ENCODE measurements around the gene FILIP1L. TPM values are rescaled to one million over a fixed set of nuclear protein-coding genes. Genes with fewer than 3 reads are reported as not detected.
A peak's percentile ranks its signal among the peaks of the same experiment; 100 is the strongest.

The FILIP1L gene
- total and polyA plus RNA-seq, 2 of the 13 experiments (the other 11 are each of a cell fraction or from before 2014, with no cell fraction given): 8.1 to 187 TPM

DNA sequence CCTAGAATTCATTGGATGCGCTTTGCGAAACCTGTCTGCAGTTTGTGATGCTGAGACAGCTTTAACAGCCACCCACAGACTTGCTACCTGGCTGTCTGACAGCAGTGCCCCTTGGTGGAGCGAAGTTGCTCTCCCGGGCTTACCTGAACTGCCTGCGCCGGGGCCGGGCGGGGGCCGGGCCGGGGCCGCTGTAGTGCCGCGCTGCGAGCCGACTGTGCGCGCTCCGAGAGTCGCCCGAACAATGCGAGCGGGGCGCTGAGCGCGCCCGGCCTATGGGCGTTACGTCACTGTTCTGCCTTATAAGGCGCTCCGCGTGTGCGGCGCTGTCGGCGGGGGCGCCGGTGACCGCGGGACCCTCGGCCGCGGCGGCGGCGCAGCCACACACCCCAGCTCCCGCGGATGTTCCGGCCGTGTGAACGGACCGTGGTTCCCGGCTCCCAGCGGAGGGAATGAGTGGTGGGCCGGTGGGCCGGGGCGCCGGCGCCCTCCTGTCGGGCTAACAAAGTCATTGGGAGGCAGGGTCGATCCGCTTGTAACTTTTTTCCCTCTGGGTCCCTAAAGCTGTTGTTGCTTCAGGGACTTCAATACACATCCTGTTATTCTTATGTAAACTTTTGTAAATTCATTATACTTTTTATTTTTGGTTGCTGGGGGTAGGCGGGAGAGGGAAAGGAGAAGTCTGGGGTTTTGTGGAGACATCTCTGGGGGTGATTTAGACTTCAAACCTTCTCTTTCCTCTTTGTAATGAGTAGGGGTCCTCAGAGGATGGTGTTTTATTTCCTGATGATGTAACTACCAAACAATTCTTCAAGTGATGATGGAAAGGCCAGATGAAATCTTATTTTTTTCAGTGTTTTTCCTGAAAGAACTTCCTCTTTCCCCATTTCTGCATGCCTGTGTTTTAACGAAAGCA, 238.1 kb downstream of the FILIP1L start (continued):
- TF ChIP-seq HNF4G (IDR thresholded peaks at IDR 0.05; ENCODE audit: borderline replicate concordance, low read depth, low read length) (peak; percentile 32; the same call in 1 of the 2 replicates), HNF4G (CRISPR knock-in tag; IDR thresholded peaks at IDR 0.05; ENCODE audit: borderline replicate concordance, low read depth) (no peak; the same call in 1 of the 2 replicates), ESRRA (CRISPR knock-in tag; IDR thresholded peaks at IDR 0.05; ENCODE audit: low read depth) (peak; percentile 55), BORCS8-MEF2B (CRISPR knock-in tag; IDR thresholded peaks at IDR 0.05) (0 out of 2 replicates have a peak, but pooled peaks have one; percentile 28), NKX3-1 (CRISPR knock-in tag; IDR thresholded peaks at IDR 0.05) (peak; percentile 90), SRF (IDR thresholded peaks at IDR 0.05; ENCODE audit: low read depth, low read length) (peak; percentile 99), FIP1L1 (IDR thresholded peaks at IDR 0.05; ENCODE audit: borderline replicate concordance, insufficient read depth, low read depth, low read length) (no peak), U2AF1 (optimal IDR thresholded peaks at IDR 0.05; ENCODE audit: low read depth, low read length) (no peak), SAFB2 (CRISPR knock-in tag; IDR thresholded peaks at IDR 0.05; ENCODE audit: borderline replicate concordance, low read depth) (peak; percentile 75; the same call in 1 of the 2 replicates), ZNF12 (CRISPR knock-in tag; IDR thresholded peaks at IDR 0.05) (no peak), SMAD9 (CRISPR knock-in tag; IDR thresholded peaks at IDR 0.05) (0 out of 2 replicates have a peak, but pooled peaks have one; percentile 28), HOXA9 (CRISPR knock-in tag; IDR thresholded peaks at IDR 0.05; ENCODE audit: borderline replicate concordance) (peak; percentile 77; the same call in 1 of the 2 replicates), ZNF674 (CRISPR knock-in tag; IDR thresholded peaks at IDR 0.05; ENCODE audit: low read depth) (0 out of 2 replicates have a peak, but pooled peaks have one; percentile 85), NCOA2 (CRISPR knock-in tag; IDR thresholded peaks at IDR 0.05) (peak; percentile 50; the same call in 1 of the 2 replicates)
- TF ChIP-seq, protein P1, sequence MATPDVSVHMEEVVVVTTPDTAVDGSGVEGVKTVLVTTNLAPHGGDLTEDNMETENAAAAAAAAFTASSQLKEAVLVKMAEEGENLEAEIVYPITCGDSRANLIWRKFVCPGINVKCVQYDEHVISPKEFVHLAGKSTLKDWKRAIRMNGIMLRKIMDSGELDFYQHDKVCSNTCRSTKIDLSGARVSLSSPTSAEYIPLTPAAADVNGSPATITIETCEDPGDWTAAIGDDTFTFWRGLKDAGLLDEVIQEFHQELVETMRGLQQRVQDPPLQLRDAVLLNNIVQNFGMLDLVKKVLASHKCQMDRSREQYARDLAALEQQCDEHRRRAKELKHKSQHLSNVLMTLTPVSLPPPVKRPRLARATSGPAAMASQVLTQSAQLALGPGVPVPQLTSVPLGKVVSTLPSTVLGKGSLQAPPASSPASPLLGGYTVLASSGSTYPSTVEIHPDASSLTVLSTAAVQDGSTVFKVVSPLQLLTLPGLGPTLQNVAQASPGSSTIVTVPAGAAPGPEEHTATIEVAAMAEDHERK (CRISPR knock-in tag; IDR thresholded peaks at IDR 0.05; ENCODE audit: low read depth): no peak
- TF ChIP-seq, protein P2, sequence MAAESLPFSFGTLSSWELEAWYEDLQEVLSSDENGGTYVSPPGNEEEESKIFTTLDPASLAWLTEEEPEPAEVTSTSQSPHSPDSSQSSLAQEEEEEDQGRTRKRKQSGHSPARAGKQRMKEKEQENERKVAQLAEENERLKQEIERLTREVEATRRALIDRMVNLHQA (CRISPR knock-in tag; IDR thresholded peaks at IDR 0.05): no peak
- TF ChIP-seq, protein P3, sequence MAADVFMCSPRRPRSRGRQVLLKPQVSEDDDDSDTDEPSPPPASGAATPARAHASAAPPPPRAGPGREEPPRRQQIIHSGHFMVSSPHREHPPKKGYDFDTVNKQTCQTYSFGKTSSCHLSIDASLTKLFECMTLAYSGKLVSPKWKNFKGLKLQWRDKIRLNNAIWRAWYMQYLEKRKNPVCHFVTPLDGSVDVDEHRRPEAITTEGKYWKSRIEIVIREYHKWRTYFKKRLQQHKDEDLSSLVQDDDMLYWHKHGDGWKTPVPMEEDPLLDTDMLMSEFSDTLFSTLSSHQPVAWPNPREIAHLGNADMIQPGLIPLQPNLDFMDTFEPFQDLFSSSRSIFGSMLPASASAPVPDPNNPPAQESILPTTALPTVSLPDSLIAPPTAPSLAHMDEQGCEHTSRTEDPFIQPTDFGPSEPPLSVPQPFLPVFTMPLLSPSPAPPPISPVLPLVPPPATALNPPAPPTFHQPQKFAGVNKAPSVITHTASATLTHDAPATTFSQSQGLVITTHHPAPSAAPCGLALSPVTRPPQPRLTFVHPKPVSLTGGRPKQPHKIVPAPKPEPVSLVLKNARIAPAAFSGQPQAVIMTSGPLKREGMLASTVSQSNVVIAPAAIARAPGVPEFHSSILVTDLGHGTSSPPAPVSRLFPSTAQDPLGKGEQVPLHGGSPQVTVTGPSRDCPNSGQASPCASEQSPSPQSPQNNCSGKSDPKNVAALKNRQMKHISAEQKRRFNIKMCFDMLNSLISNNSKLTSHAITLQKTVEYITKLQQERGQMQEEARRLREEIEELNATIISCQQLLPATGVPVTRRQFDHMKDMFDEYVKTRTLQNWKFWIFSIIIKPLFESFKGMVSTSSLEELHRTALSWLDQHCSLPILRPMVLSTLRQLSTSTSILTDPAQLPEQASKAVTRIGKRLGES (CRISPR knock-in tag; IDR thresholded peaks at IDR 0.05; ENCODE audit: borderline replicate concordance): peak; percentile 56; the same call in 1 of the 2 replicates
- TF ChIP-seq, protein P4, sequence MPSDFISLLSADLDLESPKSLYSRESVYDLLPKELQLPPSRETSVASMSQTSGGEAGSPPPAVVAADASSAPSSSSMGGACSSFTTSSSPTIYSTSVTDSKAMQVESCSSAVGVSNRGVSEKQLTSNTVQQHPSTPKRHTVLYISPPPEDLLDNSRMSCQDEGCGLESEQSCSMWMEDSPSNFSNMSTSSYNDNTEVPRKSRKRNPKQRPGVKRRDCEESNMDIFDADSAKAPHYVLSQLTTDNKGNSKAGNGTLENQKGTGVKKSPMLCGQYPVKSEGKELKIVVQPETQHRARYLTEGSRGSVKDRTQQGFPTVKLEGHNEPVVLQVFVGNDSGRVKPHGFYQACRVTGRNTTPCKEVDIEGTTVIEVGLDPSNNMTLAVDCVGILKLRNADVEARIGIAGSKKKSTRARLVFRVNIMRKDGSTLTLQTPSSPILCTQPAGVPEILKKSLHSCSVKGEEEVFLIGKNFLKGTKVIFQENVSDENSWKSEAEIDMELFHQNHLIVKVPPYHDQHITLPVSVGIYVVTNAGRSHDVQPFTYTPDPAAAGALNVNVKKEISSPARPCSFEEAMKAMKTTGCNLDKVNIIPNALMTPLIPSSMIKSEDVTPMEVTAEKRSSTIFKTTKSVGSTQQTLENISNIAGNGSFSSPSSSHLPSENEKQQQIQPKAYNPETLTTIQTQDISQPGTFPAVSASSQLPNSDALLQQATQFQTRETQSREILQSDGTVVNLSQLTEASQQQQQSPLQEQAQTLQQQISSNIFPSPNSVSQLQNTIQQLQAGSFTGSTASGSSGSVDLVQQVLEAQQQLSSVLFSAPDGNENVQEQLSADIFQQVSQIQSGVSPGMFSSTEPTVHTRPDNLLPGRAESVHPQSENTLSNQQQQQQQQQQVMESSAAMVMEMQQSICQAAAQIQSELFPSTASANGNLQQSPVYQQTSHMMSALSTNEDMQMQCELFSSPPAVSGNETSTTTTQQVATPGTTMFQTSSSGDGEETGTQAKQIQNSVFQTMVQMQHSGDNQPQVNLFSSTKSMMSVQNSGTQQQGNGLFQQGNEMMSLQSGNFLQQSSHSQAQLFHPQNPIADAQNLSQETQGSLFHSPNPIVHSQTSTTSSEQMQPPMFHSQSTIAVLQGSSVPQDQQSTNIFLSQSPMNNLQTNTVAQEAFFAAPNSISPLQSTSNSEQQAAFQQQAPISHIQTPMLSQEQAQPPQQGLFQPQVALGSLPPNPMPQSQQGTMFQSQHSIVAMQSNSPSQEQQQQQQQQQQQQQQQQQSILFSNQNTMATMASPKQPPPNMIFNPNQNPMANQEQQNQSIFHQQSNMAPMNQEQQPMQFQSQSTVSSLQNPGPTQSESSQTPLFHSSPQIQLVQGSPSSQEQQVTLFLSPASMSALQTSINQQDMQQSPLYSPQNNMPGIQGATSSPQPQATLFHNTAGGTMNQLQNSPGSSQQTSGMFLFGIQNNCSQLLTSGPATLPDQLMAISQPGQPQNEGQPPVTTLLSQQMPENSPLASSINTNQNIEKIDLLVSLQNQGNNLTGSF (CRISPR knock-in tag; IDR thresholded peaks at IDR 0.05): peak; percentile 79

Measured in HepG2 (cell line).